ENCODE measurements around the gene C10orf143. TPM values are rescaled to one million over a fixed set of nuclear protein-coding genes. Genes with fewer than 3 reads are reported as not detected.
"Not testable (repeated sequence)": the region's sequence is repeated elsewhere in the genome, so short reads cannot be mapped to it uniquely, and the experiment has no call there.

C10orf143 gene
- total RNA-seq, 1 donor, result 2.0 TPM

GRCh38 chr10:130026670-130027456 is 83.8 kb downstream of the C10orf143 start:
- TF ChIP-seq CTCF (IDR thresholded peaks at IDR 0.05; ENCODE audit: insufficient read depth, low read length), result no peak
- no peak overlapping the region for H3K4me3 ChIP-seq (ENCODE audit: low read depth, low read length)

GRCh38 chr10:130025811-130026485 is 84.7 kb downstream of the C10orf143 start:
- no peak overlapping the region for H3K4me3 ChIP-seq (ENCODE audit: low read depth, low read length)
- DNase-seq (ENCODE audit: low read depth), result no peak
- TF ChIP-seq CTCF (IDR thresholded peaks at IDR 0.05; ENCODE audit: insufficient read depth, low read length), result no peak

More at GRCh38 chr10:130026670-130027456, 83.8 kb downstream of the C10orf143 start:
- no peak for DNase-seq (ENCODE audit: low read depth)

GRCh38 chr10:130025326-130025725 is 85.3 kb downstream of the C10orf143 start:
- DNase-seq (ENCODE audit: low read depth), result no peak
- TF ChIP-seq CTCF (IDR thresholded peaks at IDR 0.05; ENCODE audit: insufficient read depth, low read length), result no peak

GRCh38 chr10:130024779-130025325 is 85.8 kb downstream of the C10orf143 start:
- no peak overlapping the region for H3K4me3 ChIP-seq (ENCODE audit: low read depth, low read length)
- DNase-seq (ENCODE audit: low read depth), result no peak
- no peak for TF ChIP-seq CTCF (IDR thresholded peaks at IDR 0.05; ENCODE audit: insufficient read depth, low read length)

More at GRCh38 chr10:130025326-130025725, 85.3 kb downstream of the C10orf143 start:
- no peak overlapping the region for H3K4me3 ChIP-seq (ENCODE audit: low read depth, low read length)

- not testable (repeated sequence) for DNase-seq (ENCODE audit: low read depth); H3K4me3 ChIP-seq (ENCODE audit: low read depth, low read length)
These were observed 86.3 kb downstream of the C10orf143 start for GRCh38 chr10:130024326-130024725.

GRCh38 chr10:130023454-130024230 is 87.0 kb downstream of the C10orf143 start:
- no peak overlapping the region for H3K4me3 ChIP-seq (ENCODE audit: low read depth, low read length)
- DNase-seq (ENCODE audit: low read depth), result no peak
- no peak for TF ChIP-seq CTCF (IDR thresholded peaks at IDR 0.05; ENCODE audit: insufficient read depth, low read length)

Measured in fibroblast of the aortic adventitia (primary cell).